AG04450 (cell line): ENCODE measurements around the gene ITIH4. TPM values are rescaled to one million over a fixed set of nuclear protein-coding genes. Genes with fewer than 3 reads are reported as not detected.

Experiments used
- CTCF ChIA-PET: fragments of 300-600, 350-600 bp; formaldehyde crosslinking; extraction: SDS; loops from one replicate; lab custom pipeline; 2022; ENCODE audit warnings: antibody characterized with exemption, inconsistent platforms; lab: Charles Lee
- POLR2A ChIA-PET: fragments of 350-600 bp; formaldehyde crosslinking; extraction: SDS; loops from one replicate; lab custom pipeline; 2021; ENCODE audit warnings: antibody characterized with exemption, inconsistent platforms; lab: Yijun Ruan, JAX
- DNase-seq: peaks from one replicate; pipeline ENCODE4 v3.0.0-alpha.2; 2011; ENCODE audit warnings: low read depth, low spot score
- H3K27ac ChIP-seq: one replicate; pipeline ENCODE4 v1.5.1; 2012; ENCODE audit warnings: low read depth, low read length, control low read depth
- H3K27me3 ChIP-seq: one replicate; pipeline ENCODE4 v1.6.0; 2012; ENCODE audit warnings: low read length; ENCODE audit not compliant: control insufficient read depth, insufficient read depth
- H3K4me3 ChIP-seq: 2 replicates; pipeline ENCODE4 v1.5.1; 2011; ENCODE audit warnings: mild to moderate bottlenecking, low read depth, low read length, control low read depth
- H3K9me3 ChIP-seq: 2 replicates; pipeline ENCODE4 v1.5.1; 2012; ENCODE audit warnings: low read length; ENCODE audit not compliant: control insufficient read depth, insufficient read depth
- CTCF ChIP-seq: IDR thresholded peaks from 2 replicates; pipeline ENCODE4 v1.5.1; 2011; ENCODE audit warnings: low read depth, low read length, control low read depth, inconsistent platforms
- polyA plus RNA-seq: library from polyadenylated mRNA; depleted of rRNA; stranded (reverse); fragments of >200 nt; gene quantifications from 2 replicates; pipeline ENCODE4 v1.2.3, GENCODE V29; 2011

The ITIH4 gene
- polyA plus RNA-seq, 1 experiment: 0.64 TPM

- H3K27ac ChIP-seq: no peak overlapping the region
- no peak for DNase-seq
- no peaks in the 10 kb centered on the region for H3K9me3 ChIP-seq
- peaks cover 25% of the 10 kb centered on the region for H3K27me3 ChIP-seq
- no peak for TF ChIP-seq CTCF
- no peak overlapping the region for H3K4me3 ChIP-seq
- CTCF ChIA-PET: no interaction called here
- POLR2A ChIA-PET: no interaction called here
Measured at GRCh38 chr3:52775877-52776276, 54.6 kb downstream of the ITIH4 start.

- TF ChIP-seq CTCF: no peak
- CTCF ChIA-PET: no interaction called here
- POLR2A ChIA-PET: no interaction called here
- no peak for DNase-seq
- no peak overlapping the region for H3K27ac ChIP-seq
- H3K9me3 ChIP-seq: no peaks in the 10 kb centered on the region
- H3K4me3 ChIP-seq: no peak overlapping the region
- H3K27me3 ChIP-seq: peaks cover 19% of the 10 kb centered on the region
Measured at GRCh38 chr3:52774901-52775864, 55.3 kb downstream of the ITIH4 start.

DNA sequence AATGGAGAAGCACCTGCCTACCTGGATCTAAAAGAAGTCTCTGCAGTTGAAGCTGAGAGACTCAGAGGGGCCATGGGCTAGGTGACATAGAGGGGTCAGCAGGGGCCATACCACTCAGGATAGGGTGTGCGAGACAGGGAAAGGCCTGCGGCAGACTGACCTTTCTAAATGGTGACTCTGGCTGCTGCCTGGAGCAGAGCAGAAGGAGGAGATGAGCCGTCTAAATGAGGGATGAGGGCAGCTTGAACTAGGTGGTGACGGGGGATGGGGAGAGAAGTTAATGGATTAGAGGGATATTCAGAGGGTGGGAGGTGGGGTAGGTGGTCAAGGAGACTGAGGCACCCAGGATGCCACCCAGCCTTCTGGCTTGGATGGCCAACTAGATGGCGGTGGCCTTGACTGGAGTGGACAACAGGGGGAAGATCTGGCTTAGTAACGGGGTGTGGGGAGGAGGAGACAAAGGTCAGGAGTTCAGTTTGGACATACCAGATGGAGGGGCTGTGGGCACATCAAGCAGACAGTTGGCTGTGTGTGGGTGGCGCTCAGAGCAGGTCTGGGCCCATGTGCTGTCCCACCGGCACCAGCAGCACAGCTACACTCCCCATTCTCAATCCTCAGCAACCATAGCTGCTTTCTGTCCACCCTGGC is 56.3 kb downstream of the ITIH4 start:
- H3K27me3 ChIP-seq: peaks cover 12% of the 10 kb centered on the region
- H3K9me3 ChIP-seq: no peaks in the 10 kb centered on the region
- ChIA-PET CTCF (no interaction called here), POLR2A (no interaction called here)
- H3K4me3 ChIP-seq: no peak overlapping the region
- no peak overlapping the region for H3K27ac ChIP-seq
- no peak for DNase-seq
- TF ChIP-seq CTCF: no peak

- no peak for DNase-seq
- Histone ChIP-seq H3K9me3 (no peaks in the 10 kb centered on the region), H3K27me3 (peaks cover 8% of the 10 kb centered on the region), H3K4me3 (no peak overlapping the region), H3K27ac (no peak overlapping the region)
- CTCF ChIA-PET: no interaction called here
- POLR2A ChIA-PET: no interaction called here
- TF ChIP-seq CTCF: no peak
Measured at GRCh38 chr3:52773361-52774065, 57.0 kb downstream of the ITIH4 start.
